HG03175 (cell line): ENCODE measurements around the gene CASP2.
A peak's percentile ranks its signal among the peaks of the same experiment; 100 is the strongest.
"Not testable (repeated sequence)": the region's sequence is repeated elsewhere in the genome, so short reads cannot be mapped to it uniquely, and the experiment has no call there.

Experiments
- ATAC-seq: cut with Tn5 transposase; IDR thresholded peaks from one replicate; pipeline ENCODE4 v1.9.1; 2021; ENCODE audit warnings: mild to moderate bottlenecking, moderate library complexity; ENCODE audit not compliant: unreplicated experiment

CASP2 gene

DNA sequence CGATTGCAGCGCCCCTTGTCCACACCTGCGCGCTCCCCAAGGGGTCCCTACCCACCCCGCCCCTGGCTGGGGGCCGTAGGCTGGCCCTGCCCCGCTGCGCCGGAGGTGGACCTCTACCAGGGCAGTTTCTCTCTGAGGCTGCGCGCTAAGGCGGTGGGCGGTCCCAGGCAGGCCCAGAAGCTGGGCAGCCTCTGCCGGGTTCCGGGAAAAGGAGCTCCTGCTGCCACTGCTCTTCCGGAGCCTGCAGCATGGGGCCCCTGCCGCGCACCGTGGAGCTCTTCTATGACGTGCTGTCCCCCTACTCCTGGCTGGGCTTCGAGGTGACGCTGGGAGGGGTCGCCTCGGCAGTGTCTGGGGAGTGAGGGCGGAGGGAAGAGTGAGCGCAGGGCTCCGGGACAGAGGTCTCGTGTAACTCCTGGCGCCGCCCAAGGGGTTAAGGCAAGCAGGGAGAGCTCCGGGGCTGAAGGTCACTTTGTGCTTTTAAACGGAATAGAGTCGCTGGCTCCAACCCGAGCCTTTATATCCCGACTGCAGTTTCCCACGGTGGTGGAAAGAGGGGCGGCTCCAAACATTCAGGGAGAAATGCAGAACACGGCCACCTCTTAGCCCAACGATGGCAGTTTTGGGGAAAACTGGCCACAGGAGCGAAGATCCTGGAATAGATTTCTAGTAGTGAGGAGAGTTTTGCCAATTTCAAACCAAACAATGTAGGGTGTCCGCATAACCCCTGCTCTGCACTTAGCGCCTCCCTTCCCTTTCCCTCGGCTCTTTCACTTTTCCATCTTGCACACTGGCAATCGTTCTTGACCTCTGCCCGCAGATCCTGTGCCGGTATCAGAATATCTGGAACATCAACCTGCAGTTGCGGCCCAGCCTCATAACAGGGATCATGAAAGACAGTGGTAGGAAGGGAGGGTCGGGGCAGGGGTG, 24.6 kb upstream of the CASP2 start, which contains the start of gene GSTK1:
Gene GSTK1 (plus strand): TSS at position 176 of the 930 bp plus-strand sequence. CDS start 73 bp downstream, at position 249.
- peak; percentile 93 for ATAC-seq

GRCh38 chr7:143264196-143264568, 24.0 kb upstream of the CASP2 start:
- not testable (repeated sequence) for ATAC-seq

DNA sequence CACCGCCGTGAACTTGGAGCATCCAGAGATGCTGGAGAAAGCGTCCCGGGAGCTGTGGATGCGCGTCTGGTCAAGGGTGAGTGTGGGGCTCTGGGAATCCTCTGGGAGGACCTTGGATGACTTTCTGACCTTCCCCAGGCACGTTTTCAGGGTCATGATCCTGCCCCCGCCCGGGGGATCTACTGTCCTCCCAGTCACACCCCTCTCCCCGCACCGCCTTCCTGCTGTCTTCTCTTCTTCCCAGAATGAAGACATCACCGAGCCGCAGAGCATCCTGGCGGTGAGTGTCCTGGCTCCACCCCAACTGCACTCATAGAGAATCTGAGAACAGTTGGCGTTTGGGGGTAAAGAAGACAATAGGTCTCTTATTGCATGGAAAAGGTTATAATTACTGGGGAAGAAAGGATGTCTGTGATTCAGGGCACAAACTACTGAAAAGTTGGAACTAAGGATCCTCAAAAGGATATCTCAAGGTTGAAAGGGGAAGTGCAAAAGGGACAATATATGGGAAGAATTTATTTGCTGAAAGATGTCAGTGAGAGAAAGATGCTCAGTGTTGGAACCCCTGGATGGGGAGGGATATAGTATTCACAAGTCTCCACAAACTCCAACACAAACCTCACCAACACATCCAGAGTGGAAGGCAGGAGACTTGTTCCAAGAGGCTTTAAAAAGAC, 23.0 kb upstream of the CASP2 start:
- no peak for ATAC-seq

DNA sequence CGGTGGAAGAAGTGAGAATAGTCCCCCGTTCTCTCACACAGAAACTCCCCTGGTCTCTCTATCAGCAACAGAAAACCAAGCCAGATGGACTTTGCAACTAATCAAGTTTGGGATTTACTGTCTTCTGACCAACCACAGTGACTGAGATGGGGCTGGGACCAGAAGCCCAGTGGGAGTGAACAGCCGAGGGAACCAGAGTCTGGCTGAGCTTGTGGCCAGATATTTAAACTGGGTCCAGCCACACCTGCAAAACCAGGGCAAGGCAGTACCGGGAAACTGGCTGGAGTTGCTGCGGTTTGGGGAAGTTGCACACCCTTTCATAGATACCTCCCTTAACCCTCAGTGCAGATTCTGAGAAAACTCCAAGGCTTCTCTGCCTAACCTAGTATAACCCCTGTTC, 18.9 kb upstream of the CASP2 start:
- ATAC-seq: no peak

DNA sequence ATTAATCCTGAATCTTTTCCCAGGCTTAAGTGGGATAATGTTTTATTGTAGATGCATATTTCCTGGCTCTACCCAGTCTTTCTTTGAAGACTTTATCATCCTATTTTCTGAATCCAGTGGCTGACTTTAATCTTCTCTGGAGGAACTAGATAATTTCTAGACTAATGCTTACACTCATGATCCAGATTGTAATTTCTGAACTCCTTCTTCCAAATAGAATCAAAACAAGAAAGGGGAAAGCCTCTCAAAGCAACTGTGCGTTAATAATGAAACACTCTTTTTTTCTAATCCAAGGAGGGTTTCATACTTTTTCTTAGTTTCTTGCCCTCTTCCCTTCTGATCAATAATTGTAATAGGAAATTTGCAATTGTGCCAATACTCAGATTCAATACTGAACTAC, 16.9 kb upstream of the CASP2 start:
- no peak for ATAC-seq

DNA sequence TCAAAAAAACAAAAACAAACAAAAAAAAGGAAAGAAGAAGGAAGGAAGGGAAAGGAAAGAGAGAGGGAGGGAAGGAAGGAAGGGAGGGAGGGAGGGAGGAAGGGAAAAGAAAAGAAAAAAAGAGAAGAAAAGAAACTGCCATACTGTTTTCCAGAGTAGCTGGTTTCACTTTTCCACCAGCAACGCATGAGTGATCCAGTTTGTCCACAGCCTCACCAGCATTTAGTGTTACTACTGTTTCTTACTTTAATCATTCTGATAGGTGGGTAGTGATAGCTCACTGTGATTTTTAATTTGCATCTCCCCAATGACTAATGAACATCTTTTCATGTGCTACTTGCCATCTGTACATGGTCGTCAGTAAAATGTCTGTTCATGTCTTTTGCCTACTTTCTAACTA, 15.3 kb upstream of the CASP2 start:
- ATAC-seq: no peak

- ATAC-seq: no peak
Measured at GRCh38 chr7:143279186-143280098, 8.7 kb upstream of the CASP2 start.

DNA sequence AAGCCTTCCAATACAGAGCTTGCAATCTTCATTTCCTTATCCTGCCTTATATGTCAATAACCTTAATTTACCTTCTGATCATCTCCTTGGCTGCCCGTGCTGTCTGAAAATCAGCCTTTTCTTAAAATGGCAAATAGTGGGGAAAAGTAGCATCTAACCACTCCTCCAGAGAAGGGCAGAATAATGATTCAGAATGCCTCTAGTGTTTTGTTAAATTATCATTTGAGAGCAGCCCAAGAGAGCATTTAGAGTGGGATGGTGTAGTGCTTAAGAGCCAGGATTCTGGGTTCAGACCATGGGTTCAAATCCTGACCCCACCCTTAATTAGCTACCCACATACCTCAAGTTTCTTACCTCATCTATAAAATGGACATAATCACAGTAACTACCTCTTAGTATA, 8.0 kb upstream of the CASP2 start:
- no peak for ATAC-seq

GRCh38 chr7:143280566-143280965, 7.6 kb upstream of the CASP2 start:
- ATAC-seq: no peak

DNA sequence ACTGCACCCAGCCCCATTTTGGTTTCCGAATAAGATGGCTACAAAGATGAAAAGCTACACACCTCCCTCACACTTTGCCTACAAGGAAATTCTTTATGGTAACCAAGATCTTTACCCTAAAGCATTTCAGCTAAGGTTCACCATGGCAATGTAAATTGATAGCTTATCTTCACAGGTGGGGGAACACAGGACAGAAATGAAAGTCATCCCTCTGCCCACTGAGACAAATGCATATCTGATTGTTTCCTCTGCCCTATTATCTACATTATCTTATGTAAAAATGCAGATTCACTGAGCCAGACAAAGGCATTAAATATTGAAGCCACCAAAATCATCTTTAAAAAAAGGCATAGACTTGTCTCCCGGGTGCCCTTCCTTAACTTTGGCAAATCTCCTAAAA, 6.6 kb upstream of the CASP2 start:
- ATAC-seq: no peak

DNA sequence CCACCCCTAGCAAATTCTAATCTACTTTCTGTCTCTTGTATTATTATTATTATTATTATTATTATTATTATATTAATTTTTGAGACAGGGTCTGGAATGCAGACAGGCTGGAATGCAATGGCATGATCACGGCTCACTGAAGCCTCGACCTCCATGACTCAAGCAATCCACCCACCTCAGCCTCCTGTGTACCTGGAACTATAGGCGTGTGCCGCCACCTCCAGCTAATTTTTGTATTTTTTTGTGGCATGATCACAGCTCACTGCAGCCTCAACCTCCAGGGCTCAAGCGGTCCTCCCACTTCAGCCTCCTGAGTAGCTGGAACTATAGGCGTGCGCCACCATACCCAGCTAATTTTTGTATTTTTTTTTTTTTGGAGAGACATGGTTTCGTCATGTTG, 6.0 kb upstream of the CASP2 start:
- no peak for ATAC-seq

DNA sequence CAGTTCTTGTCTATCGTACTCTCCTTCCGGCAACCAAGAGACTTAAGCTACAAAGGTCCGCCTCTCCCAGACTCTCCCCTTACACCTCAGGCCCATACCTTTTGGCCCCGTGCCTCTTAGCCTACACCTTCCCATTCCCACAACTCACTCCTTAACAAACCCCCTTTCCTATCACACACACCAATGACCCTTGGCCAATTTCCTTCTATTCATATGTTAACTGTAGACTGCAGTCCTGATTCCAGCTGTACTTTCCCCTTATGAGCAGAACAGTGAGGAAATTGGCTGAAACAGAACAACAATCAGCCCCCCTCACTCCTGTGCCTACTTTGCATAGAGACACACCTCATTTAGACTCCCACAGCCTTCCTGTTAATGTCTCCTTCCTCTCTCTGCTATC, 4.8 kb upstream of the CASP2 start:
- no peak for ATAC-seq

GRCh38 chr7:143284591-143285469, 3.3 kb upstream of the CASP2 start, which contains the start of gene TMEM139:
Gene TMEM139, plus strand, starts transcription at chr7:143284958. Its CDS starts 1,000 bp downstream, at chr7:143285958.
- no peak for ATAC-seq

DNA sequence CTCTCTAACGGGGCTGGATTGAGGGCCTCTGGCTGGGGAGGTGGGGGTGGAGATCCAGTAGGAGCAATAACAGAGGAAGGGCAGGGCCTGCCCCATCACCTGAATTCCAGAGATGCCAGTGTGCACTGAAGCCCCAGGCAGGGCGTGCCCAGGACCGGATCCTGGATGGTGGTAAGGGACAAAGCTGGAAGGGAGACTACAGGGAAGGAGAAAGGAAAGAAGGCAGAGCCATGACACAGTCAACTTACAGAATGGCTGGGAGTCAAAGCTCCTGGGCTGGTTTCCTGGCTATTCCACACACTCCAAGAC, 2.7 kb upstream of the CASP2 start:
- no peak for ATAC-seq

- no peak for ATAC-seq
Measured at GRCh38 chr7:143285806-143286521, 2.2 kb upstream of the CASP2 start.

DNA sequence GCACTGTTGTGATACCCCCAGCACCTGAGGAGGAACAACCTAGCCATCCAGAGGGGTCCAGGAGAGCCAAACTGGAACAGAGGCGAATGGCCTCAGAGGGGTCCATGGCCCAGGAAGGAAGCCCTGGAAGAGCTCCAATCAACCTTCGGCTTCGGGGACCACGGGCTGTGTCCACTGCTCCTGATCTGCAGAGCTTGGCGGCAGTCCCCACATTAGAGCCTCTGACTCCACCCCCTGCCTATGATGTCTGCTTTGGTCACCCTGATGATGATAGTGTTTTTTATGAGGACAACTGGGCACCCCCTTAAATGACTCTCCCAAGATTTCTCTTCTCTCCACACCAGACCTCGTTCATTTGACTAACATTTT, 1.6 kb upstream of the CASP2 start:
- ATAC-seq: no peak

DNA sequence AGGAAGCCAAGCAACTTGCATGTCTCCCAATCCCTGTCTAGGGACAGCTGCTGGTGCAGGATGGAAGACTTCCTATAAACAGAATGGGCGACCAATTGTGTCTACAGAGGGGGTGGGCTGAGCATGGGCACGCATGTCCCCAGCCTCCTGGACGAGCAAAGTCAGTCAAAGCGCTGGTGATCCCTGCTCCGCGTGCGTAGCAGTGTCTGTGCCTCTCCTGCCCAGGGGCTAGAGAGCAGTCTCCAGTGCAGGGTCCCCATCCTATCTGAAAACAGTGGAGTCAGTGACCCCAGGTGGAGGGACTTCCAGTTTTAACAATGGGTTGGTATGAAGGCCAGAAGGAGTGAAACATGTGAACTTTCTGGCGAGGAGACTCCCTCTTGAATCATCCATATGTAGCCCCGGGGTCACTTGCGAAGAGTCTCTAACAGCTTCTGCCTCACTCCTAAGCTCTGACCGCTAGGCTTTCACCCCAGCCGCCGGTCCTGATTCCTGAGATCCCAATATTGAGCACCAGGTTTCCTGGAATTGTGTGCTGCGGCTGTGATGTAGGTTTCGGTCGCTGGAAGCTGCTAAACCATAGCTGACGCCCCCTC, 714 bp upstream of the CASP2 start:
- no peak for ATAC-seq

DNA sequence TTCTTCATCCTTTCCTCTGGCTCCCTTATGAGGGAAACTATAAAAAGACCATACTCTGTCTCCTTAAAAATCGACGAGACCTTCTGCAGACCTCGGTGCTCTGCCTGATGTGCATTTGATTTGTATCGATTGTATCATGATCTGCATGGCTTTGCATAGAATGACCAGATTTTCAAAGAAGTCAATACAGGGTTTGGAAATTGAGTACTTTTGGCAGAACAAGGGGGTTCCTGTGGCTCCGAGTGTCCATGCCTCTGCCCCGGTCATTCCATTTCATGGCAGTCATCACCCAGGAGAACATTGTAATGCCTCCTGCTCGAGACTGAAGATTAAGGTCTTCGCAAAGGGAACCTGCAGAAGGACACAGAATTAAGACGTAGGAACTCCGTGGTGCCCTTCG, 685 bp downstream of the CASP2 start:
- no peak for ATAC-seq

DNA sequence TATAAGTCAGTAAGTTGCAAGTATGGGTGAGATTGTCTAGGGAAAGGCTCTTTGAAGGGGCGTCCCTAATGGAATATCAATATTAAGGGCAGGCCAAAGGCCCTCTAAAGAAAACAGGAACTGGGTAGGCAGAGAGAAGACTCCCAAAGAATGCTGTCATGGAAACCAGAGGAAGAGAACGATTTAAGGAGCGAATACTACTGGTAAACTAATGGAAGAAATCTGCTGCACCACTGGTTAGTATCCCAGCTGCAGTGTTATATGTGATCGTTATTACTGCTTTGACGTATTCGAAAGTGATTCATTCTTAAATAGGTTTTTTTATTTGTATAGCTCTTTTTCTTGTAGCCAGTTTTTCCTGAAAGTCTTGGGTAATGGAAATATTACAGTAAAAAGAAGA, 1.3 kb downstream of the CASP2 start:
- ATAC-seq: no peak
